HK-2 (cell line): ENCODE results near the gene LINGO4.

Experiments used
- DNase-seq: peaks from one replicate; pipeline ENCODE4 v3.0.0-alpha.2; 2018; ENCODE audit not compliant: unreplicated experiment

The LINGO4 gene

GRCh38 chr1:151805066-151805820 lies at the start of gene LINGO4:
LINGO4 (minus strand) TSS chr1:151805419; CDS start chr1:151802704, 2,715 bp downstream.
- DNase-seq: no peak

GRCh38 chr1:151854658-151855057 lies 49.4 kb upstream of the LINGO4 start:
- DNase-seq: no peak

GRCh38 chr1:151853411-151853943 lies 48.3 kb upstream of the LINGO4 start, which contains the start of gene THEM5:
THEM5 (minus strand) TSS chr1:151853712; CDS start chr1:151853565, 147 bp downstream.
- no peak for DNase-seq

GRCh38 chr1:151852733-151853132 lies 47.5 kb upstream of the LINGO4 start:
- no peak for DNase-seq

GRCh38 chr1:151851886-151852285 lies 46.7 kb upstream of the LINGO4 start:
- DNase-seq: no peak

GRCh38 chr1:151849871-151850270 lies 44.7 kb upstream of the LINGO4 start:
- no peak for DNase-seq

GRCh38 chr1:151849126-151849525 lies 43.9 kb upstream of the LINGO4 start:
- no peak for DNase-seq

GRCh38 chr1:151847867-151848596 lies 42.8 kb upstream of the LINGO4 start:
- DNase-seq: no peak

- no peak for DNase-seq
Observed at GRCh38 chr1:151846686-151847237, 41.5 kb upstream of the LINGO4 start.

GRCh38 chr1:151846062-151846568 lies 40.9 kb upstream of the LINGO4 start:
- peak; percentile 20 for DNase-seq

- no peak for DNase-seq
Observed at GRCh38 chr1:151843398-151843797, 38.2 kb upstream of the LINGO4 start.

GRCh38 chr1:151841141-151841540 lies 35.9 kb upstream of the LINGO4 start:
- DNase-seq: no peak

- DNase-seq: no peak
Observed at GRCh38 chr1:151840421-151840820, 35.2 kb upstream of the LINGO4 start.

- no peak for DNase-seq
Observed at GRCh38 chr1:151839457-151840403, 34.5 kb upstream of the LINGO4 start, which contains the start of gene C2CD4D. C2CD4D (minus strand) TSS chr1:151839820; CDS start chr1:151838989, 831 bp downstream.

GRCh38 chr1:151839082-151839412 lies 33.8 kb upstream of the LINGO4 start:
- DNase-seq: no peak

- peak; percentile 38 for DNase-seq
Observed at GRCh38 chr1:151838222-151839081, 33.2 kb upstream of the LINGO4 start.

- DNase-seq: no peak
Observed at GRCh38 chr1:151837884-151838221, 32.6 kb upstream of the LINGO4 start.

- no peak for DNase-seq
Observed at GRCh38 chr1:151837197-151837596, 32.0 kb upstream of the LINGO4 start.

- DNase-seq: no peak
Observed at GRCh38 chr1:151835596-151835995, 30.4 kb upstream of the LINGO4 start.

- DNase-seq: no peak
Observed at GRCh38 chr1:151834239-151834638, 29.0 kb upstream of the LINGO4 start.
